Choroid plexus epithelial cell (primary cell): Measurements from ENCODE around the gene IDH1.
A peak's percentile ranks its signal among the peaks of the same experiment; 100 is the strongest.

Source experiments
- DNase-seq: peaks from one replicate; pipeline ENCODE4 v3.0.0-alpha.2; 2010; ENCODE audit warnings: low read depth
- H3K4me3 ChIP-seq: 2 replicates; pipeline ENCODE4 v1.5.1; 2011; ENCODE audit warnings: low read depth, mild to moderate bottlenecking, control low read depth, low read length, moderate library complexity
- CTCF ChIP-seq: conservative IDR thresholded peaks from 2 replicates; pipeline ENCODE4 v1.5.1; 2011; ENCODE audit warnings: low read depth, mild to moderate bottlenecking, control low read depth, inconsistent platforms, low read length, moderate library complexity

IDH1 gene

GRCh38 chr2:208254871-208255556 lies at the start of gene IDH1:
Gene IDH1, minus strand, starts transcription at chr2:208255071. Its CDS starts 3,520 bp downstream, at chr2:208251551.
- H3K4me3 ChIP-seq, result peak within 1 kb of the TSS; percentile 92
- TF ChIP-seq CTCF, result peak; percentile 41
- DNase-seq, result peak; percentile 94

- no peak for DNase-seq
- no peak for TF ChIP-seq CTCF
- no peak overlapping the region for H3K4me3 ChIP-seq
Measured at GRCh38 chr2:208304157-208304556, 49.3 kb upstream of the IDH1 start.

GRCh38 chr2:208300847-208301618 lies 46.2 kb upstream of the IDH1 start:
- H3K4me3 ChIP-seq, result no peak overlapping the region
- TF ChIP-seq CTCF, result no peak
- no peak for DNase-seq

- TF ChIP-seq CTCF, result no peak
- no peak for DNase-seq
- H3K4me3 ChIP-seq, result no peak overlapping the region
Measured at GRCh38 chr2:208297961-208298360, 43.1 kb upstream of the IDH1 start.

DNA sequence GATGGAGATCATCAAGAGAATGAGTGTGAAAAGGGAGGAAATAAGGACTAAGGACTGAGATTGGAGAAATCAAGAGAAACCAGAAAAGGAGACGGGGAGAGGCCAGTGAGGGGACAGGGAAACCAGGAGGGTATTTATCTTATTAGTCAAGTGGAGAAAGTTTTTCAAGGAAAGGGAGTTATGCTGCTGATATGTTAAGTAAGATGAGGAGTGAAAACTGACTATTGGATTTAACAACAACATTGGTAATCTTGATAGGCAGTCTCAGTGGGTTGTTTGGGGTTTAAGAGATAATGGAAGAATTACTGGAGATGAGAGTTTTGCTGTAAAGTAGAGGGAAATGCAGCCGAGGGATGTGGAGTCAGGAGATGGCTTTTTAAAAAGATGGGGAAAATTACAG lies 41.7 kb upstream of the IDH1 start:
- no peak for DNase-seq
- TF ChIP-seq CTCF, result no peak
- H3K4me3 ChIP-seq, result no peak overlapping the region

DNA sequence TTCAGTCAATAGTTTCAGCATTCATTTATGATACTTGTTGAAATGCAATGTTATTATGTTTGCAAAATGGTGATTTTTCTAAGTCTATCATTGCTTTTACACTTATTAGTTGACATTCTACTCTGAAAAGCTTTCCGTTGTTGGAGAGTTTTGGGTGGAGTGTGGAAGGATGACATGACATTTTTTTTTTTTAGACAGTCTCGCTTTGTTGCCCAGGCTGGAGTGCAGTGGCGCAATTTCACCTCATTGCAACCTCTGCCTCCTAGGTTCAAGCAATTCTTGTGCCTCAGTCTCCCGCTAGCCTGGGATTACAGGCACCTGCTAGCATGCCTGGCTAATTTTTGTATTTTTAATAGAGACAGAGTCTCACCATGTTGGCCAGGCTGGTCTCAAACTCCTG lies 41.0 kb upstream of the IDH1 start:
- TF ChIP-seq CTCF, result no peak
- DNase-seq, result no peak
- H3K4me3 ChIP-seq, result no peak overlapping the region

GRCh38 chr2:208294482-208295024 lies 39.7 kb upstream of the IDH1 start:
- DNase-seq, result no peak
- no peak overlapping the region for H3K4me3 ChIP-seq
- TF ChIP-seq CTCF, result no peak
